Measurements from ENCODE around the gene MMP25.
"Not testable (repeated sequence)": the region's sequence is repeated elsewhere in the genome, so short reads cannot be mapped to it uniquely, and the experiment has no call there.

Gene MMP25

GRCh38 chr16:3051494-3051893 lies 5.1 kb downstream of the MMP25 start:
- Histone ChIP-seq H3K27me3 (ENCODE audit: low read depth, low read length) (no peaks in the 10 kb centered on the region), H3K4me1 (ENCODE audit: low read length) (no peaks in the 10 kb centered on the region)

GRCh38 chr16:3052571-3053329 lies 6.4 kb downstream of the MMP25 start:
- H3K9me3 ChIP-seq (ENCODE audit: insufficient read depth, low read length); H3K27me3 ChIP-seq (ENCODE audit: low read depth, low read length); H3K4me1 ChIP-seq (ENCODE audit: low read length); H4K20me1 ChIP-seq (ENCODE audit: insufficient read depth, low read length); H3K9ac ChIP-seq (ENCODE audit: low read length); H3K4me2 ChIP-seq (ENCODE audit: low read length); H2AFZ ChIP-seq (ENCODE audit: low read depth, low read length); H3K79me2 ChIP-seq (ENCODE audit: low read length); H3K27ac ChIP-seq (ENCODE audit: low read length); H3K36me3 ChIP-seq (replicated peaks; ENCODE audit: low read depth, low read length); H3K4me3 ChIP-seq (ENCODE audit: low read length): not testable (repeated sequence)

More at GRCh38 chr16:3051494-3051893, 5.1 kb downstream of the MMP25 start:
- H3K9ac ChIP-seq (ENCODE audit: low read length): no peak overlapping the region
- no peak overlapping the region for H2AFZ ChIP-seq (ENCODE audit: low read depth, low read length)
- no peaks in the 10 kb centered on the region for H3K36me3 ChIP-seq (replicated peaks; ENCODE audit: low read depth, low read length)
- no peak overlapping the region for H3K27ac ChIP-seq (ENCODE audit: low read length)
- TF ChIP-seq EZH2phosphoT487 (IDR thresholded peaks at IDR 0.05; ENCODE audit: low read depth): no peak
- TF ChIP-seq CTCF (IDR thresholded peaks at IDR 0.05; ENCODE audit: low read depth, low read length): no peak
- no peaks in the 10 kb centered on the region for H3K9me3 ChIP-seq (ENCODE audit: insufficient read depth, low read length)
- H3K4me2 ChIP-seq (ENCODE audit: low read length): no peak overlapping the region
- H4K20me1 ChIP-seq (ENCODE audit: insufficient read depth, low read length): 0 out of 2 replicates have a peak, but pooled peaks cover 4% of the 10 kb centered on the region
- no peaks in the 10 kb centered on the region for H3K79me2 ChIP-seq (ENCODE audit: low read length)
- no peak overlapping the region for H3K4me3 ChIP-seq (ENCODE audit: low read length)

GRCh38 chr16:3053330-3053710 lies 7.0 kb downstream of the MMP25 start:
- H3K27ac ChIP-seq (ENCODE audit: low read length); H4K20me1 ChIP-seq (ENCODE audit: insufficient read depth, low read length); H3K9me3 ChIP-seq (ENCODE audit: insufficient read depth, low read length); H3K9ac ChIP-seq (ENCODE audit: low read length); H3K36me3 ChIP-seq (replicated peaks; ENCODE audit: low read depth, low read length); H3K79me2 ChIP-seq (ENCODE audit: low read length); H3K27me3 ChIP-seq (ENCODE audit: low read depth, low read length); H2AFZ ChIP-seq (ENCODE audit: low read depth, low read length); H3K4me2 ChIP-seq (ENCODE audit: low read length); H3K4me3 ChIP-seq (ENCODE audit: low read length); H3K4me1 ChIP-seq (ENCODE audit: low read length): not testable (repeated sequence)

GRCh38 chr16:3054965-3055733 lies 8.8 kb downstream of the MMP25 start:
- peaks cover 6% of the 10 kb centered on the region for H3K4me1 ChIP-seq (ENCODE audit: low read length)
- H2AFZ ChIP-seq (ENCODE audit: low read depth, low read length): no peak overlapping the region
- H4K20me1 ChIP-seq (ENCODE audit: insufficient read depth, low read length): 0 out of 2 replicates have a peak, but pooled peaks cover 4% of the 10 kb centered on the region
- no peaks in the 10 kb centered on the region for H3K79me2 ChIP-seq (ENCODE audit: low read length)
- TF ChIP-seq EZH2phosphoT487 (IDR thresholded peaks at IDR 0.05; ENCODE audit: low read depth) (no peak), CTCF (IDR thresholded peaks at IDR 0.05; ENCODE audit: low read depth, low read length) (no peak)
- H3K9me3 ChIP-seq (ENCODE audit: insufficient read depth, low read length): no peaks in the 10 kb centered on the region
- H3K4me3 ChIP-seq (ENCODE audit: low read length): no peak overlapping the region
- no peak overlapping the region for H3K9ac ChIP-seq (ENCODE audit: low read length)
- H3K27ac ChIP-seq (ENCODE audit: low read length): no peak overlapping the region
- H3K27me3 ChIP-seq (ENCODE audit: low read depth, low read length): peaks cover under 1% of the 10 kb centered on the region; the same call in 1 of the 2 replicates
- no peaks in the 10 kb centered on the region for H3K36me3 ChIP-seq (replicated peaks; ENCODE audit: low read depth, low read length)
- H3K4me2 ChIP-seq (ENCODE audit: low read length): no peak overlapping the region

GRCh38 chr16:3055734-3056115 lies 9.4 kb downstream of the MMP25 start:
- not testable (repeated sequence) for H3K27ac ChIP-seq (ENCODE audit: low read length); H3K79me2 ChIP-seq (ENCODE audit: low read length)

More at GRCh38 chr16:3055734-3056115, 9.4 kb downstream of the MMP25 start:
- H3K4me2 ChIP-seq (ENCODE audit: low read length); H3K9me3 ChIP-seq (ENCODE audit: insufficient read depth, low read length); H3K4me1 ChIP-seq (ENCODE audit: low read length); H3K27me3 ChIP-seq (ENCODE audit: low read depth, low read length); H3K9ac ChIP-seq (ENCODE audit: low read length); H3K4me3 ChIP-seq (ENCODE audit: low read length); H2AFZ ChIP-seq (ENCODE audit: low read depth, low read length); H4K20me1 ChIP-seq (ENCODE audit: insufficient read depth, low read length); H3K36me3 ChIP-seq (replicated peaks; ENCODE audit: low read depth, low read length): not testable (repeated sequence)

Data from OCI-LY3 (cell line).